Subcutaneous adipose tissue (tissue), 4 donors: ENCODE results near the gene SMAP1. TPM values are rescaled to one million over a fixed set of nuclear protein-coding genes. Genes with fewer than 3 reads are reported as not detected.

Experiments
- CTCF ChIP-seq: fragments of 450-650 bp; IDR thresholded peaks from one replicate; pipeline ENCODE4 v1.5.1; 2016; ENCODE audit warnings: low read depth, mild to moderate bottlenecking, control low read depth, antibody characterized with exemption, moderate library complexity
- total RNA-seq, 4 donors: library from RNA; depleted of rRNA; stranded (reverse); fragments of >200 nt; gene quantifications; one replicate each; pipeline ENCODE4 v1.1.0, GENCODE V29; 2016

Gene SMAP1
- total RNA-seq, 4 donors from 2014 or later = 28.8 to 38.8 (median 34.3) TPM

- TF ChIP-seq CTCF = no peak
These were observed 49.5 kb downstream of the SMAP1 start for GRCh38 chr6:70717038-70717801.

GRCh38 chr6:70724524-70724923 lies 56.8 kb downstream of the SMAP1 start:
- no peak for TF ChIP-seq CTCF

DNA sequence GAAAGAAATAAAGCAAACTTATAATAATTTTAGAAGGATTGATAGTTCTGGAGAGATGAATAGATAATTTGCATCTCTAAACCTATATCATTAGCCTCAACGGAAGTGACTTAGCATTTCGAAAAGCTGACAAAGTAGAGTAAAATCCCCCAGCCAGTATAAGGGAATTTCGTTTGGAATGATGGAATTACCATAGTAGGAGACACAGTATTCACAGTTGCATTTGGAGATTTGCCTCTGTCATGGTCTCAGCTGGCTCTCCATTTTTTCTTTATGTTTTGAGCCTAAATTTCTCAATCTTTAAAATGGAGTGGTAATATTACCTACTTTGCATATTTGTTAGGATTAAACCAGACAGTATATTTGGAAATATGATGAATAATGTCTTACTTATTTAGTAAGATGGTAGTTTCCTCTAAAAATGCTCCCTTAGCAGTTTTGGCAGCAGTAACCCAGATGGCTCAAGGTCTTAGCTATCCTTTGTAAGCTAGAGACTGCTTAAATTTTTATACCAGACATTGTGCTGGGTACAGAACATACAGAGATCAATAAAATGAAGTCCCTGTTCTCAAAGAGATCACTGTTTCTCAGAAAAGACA lies 58.2 kb downstream of the SMAP1 start:
- no peak for TF ChIP-seq CTCF

DNA sequence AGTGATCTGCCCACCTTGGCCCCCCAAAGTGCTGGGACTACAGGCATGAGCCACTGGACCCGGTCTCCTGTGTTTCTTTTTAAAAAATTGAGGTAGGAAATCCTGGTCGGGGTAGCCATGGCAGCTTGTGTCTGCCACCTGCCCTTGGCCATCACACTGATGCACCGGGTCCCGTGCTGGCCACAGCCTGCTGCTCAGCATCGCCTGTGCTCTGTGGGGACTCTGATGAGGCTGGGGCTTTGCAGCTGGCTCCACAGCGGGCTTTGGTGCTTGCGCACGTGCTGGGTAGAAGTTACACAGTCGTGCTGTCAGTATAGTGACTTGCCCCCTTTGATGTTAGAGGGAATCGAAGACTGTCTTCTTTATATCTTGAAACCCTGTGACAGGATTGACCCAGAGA lies 66.7 kb downstream of the SMAP1 start:
- no peak for TF ChIP-seq CTCF

- TF ChIP-seq CTCF = no peak
These were observed 67.3 kb downstream of the SMAP1 start for GRCh38 chr6:70734979-70735378.

GRCh38 chr6:70735513-70735912 lies 67.8 kb downstream of the SMAP1 start:
- no peak for TF ChIP-seq CTCF

DNA sequence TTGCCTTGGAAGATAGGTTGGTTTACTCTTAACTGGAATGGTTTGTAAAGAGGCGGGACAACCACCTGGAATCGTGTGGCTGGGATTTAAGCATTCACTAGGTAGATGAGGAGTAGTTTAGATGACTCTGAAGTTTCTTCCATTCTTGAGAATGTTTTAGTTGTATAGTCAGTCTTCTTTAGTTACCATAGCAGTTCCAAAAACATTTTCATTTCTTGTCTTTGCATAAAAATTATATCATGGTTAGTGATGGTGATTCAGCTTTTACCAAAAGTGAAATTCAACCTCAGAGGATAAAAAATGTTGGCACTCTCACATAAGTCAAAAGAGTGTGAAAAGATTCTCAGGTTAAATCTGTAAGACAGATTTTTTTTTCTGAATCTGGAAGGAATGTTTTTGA lies 70.3 kb downstream of the SMAP1 start:
- no peak for TF ChIP-seq CTCF
